ENCODE results near the gene RNF114. TPM values are rescaled to one million over a fixed set of nuclear protein-coding genes. Genes with fewer than 3 reads are reported as not detected.

Gene RNF114
- total RNA-seq, 2 experiments from 2014 or later = 55.8 to 59.5 TPM

DNA sequence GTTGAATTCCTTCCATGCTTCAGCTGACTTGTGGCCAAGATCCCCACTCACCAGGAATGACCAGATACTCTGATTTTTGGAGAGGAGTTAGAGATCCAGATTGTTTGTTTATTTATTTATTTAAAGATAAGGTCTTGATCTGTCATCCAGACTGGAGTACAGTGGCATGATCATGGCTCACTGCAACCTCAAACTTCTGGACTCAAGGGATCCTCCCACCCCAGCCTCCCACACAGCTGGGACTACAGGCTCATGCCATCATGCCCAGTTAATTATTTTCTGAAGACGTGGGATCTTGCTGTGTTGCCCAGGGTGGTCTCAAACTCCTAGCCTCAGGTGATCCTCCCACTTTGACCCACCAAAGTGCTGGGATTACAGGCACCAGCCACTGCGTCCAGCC is 16.7 kb upstream of the RNF114 start:
- CTCF ChIA-PET = interaction anchor here (0.9 kb wide), 1 partner anchor 307 kb away, joined by 3 read pairs; no protein-coding TSS in a partner anchor
- POLR2A ChIA-PET = no interaction called here
- no peak overlapping the region for H3K4me3 Mint-ChIP-seq
- no peaks in the 10 kb centered on the region for H3K36me3 Mint-ChIP-seq (ENCODE audit: low read depth)
- no peak overlapping the region for H3K27ac Mint-ChIP-seq
- peaks cover 17% of the 10 kb centered on the region for H3K4me1 Mint-ChIP-seq
- H3K9me3 Mint-ChIP-seq = no peaks in the 10 kb centered on the region
- no peaks in the 10 kb centered on the region for H3K27me3 Mint-ChIP-seq
- DNase-seq = no peak

DNA sequence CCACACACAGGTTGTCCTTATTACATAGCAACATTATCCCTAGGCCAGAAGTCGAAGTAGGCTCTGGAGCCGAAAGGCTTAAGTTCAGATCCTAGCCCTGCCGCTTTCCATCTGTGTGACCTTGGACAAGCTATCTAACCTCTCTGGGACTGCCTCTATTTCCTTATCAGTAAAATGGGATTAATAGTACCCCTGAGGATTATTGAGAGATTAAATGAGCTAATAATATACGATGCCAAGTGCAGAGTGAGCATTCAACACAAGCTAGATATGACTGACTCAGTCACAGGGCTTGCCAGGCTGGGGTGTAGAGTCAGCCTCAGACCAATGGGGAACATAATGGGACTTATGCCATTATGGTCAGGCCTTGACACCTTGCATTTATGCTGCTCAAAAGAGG is 11.9 kb upstream of the RNF114 start:
- no peaks in the 10 kb centered on the region for H3K9me3 Mint-ChIP-seq
- CTCF ChIA-PET = interaction anchor here (1.8 kb wide), 1 partner anchor 147 kb away, joined by 5 read pairs; no protein-coding TSS in a partner anchor

DNA sequence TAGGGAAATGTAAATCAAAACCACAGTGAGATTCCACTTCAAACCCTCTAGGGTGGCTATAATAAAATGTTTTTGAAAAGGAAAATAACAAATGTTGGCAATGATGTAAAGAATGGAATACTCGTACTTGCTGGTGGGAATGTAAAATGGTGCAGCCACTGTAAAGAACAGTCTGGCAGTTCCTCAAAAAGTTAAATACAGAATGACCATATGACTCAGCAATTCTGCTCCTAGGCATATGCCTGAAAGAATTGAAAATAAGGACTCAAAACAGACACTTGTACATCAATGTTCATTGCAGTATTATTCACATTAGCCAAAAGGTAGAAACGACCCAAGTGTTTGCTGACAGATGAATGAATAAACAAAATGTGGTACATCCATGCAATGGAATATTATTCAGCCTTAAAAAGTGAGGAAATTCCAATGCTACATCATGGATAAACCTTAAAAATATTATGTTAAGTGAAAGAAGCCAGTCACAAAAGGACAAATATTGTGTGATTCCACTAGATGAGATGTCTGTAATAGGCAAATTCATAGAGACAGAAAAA is 10.2 kb upstream of the RNF114 start:
- no peak for DNase-seq
- Mint-ChIP-seq H3K36me3 (ENCODE audit: low read depth) (no peaks in the 10 kb centered on the region), H3K9me3 (no peaks in the 10 kb centered on the region), H3K27me3 (peaks cover 3% of the 10 kb centered on the region), H3K27ac (no peak overlapping the region), H3K4me3 (no peak overlapping the region), H3K4me1 (peaks cover 9% of the 10 kb centered on the region)
- CTCF ChIA-PET = interaction anchor here (1.0 to 1.8 kb wide), 3 partner anchors 145 to 441 kb away, joined by 3 to 5 read pairs (median 5); no protein-coding TSS in a partner anchor
- POLR2A ChIA-PET = no interaction called here

More for the DNA sequence above, 11.9 kb upstream of the RNF114 start:
- DNase-seq = no peak
- no peak overlapping the region for H3K4me3 Mint-ChIP-seq
- POLR2A ChIA-PET = no interaction called here
- H3K27me3 Mint-ChIP-seq = peaks cover 3% of the 10 kb centered on the region
- H3K36me3 Mint-ChIP-seq (ENCODE audit: low read depth) = no peaks in the 10 kb centered on the region
- peaks cover 9% of the 10 kb centered on the region for H3K4me1 Mint-ChIP-seq
- H3K27ac Mint-ChIP-seq = no peak overlapping the region

DNA sequence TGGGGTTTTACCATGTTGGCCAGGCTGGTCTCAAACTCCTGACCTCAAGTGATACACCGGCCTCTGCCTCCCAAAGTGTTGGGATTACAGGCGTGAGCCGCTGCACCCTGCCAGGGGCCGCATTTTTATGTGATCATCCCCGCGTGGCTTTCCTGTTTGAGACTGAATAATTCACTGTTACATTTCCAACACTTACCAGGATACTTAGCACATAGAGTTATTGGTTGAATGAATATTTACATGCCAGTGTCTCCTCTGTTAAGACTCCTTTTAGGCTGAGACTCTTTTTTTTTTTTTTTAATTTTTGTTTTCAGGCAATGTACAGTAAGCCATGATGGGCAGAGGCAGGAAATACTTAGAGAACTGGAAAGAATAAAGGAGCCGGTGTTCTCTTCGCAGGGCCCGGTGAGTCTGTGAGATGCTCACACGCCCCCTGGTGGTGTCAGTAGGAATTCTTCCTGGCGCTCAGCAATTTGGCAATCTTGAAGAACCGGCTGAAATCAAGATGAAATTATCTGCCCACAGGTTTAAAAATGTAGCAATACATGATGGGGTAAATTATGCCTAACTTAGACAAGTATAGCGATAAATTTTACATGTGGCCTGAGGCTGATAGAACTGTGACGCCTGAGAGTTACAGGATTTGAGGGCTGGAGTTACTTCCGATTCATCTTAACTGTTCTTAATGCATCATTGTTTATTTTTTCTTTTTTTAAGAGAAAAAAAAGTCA is 7.6 kb upstream of the RNF114 start:
- POLR2A ChIA-PET = no interaction called here
- H3K9me3 Mint-ChIP-seq = no peaks in the 10 kb centered on the region
- no peaks in the 10 kb centered on the region for H3K36me3 Mint-ChIP-seq (ENCODE audit: low read depth)
- DNase-seq = peak; percentile 85
- H3K27me3 Mint-ChIP-seq = peaks cover 3% of the 10 kb centered on the region
- H3K4me3 Mint-ChIP-seq = no peak overlapping the region
- peak overlapping the region; percentile 79 for H3K27ac Mint-ChIP-seq
- peaks cover 9% of the 10 kb centered on the region for H3K4me1 Mint-ChIP-seq
- CTCF ChIA-PET = no interaction called here

DNA sequence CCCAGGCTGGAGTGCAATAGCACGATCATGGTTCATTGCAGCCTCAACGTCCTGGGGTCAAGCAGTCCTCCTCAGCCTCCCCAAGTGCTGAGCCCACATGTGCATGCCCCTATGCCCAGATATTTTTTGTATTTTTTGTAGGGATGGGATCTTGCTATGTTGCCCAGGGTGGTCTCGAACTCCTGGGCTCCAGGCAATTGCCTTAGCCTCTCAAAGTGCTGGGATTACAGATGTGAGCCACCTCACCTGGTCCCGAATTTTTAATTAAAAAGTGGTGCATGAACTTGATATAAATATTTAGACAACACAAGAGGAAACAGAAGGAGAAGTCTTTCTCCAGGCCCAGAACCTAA is 7.1 kb upstream of the RNF114 start:
- peaks cover 3% of the 10 kb centered on the region for H3K27me3 Mint-ChIP-seq
- H3K36me3 Mint-ChIP-seq (ENCODE audit: low read depth) = no peaks in the 10 kb centered on the region
- H3K4me3 Mint-ChIP-seq = no peak overlapping the region
- H3K27ac Mint-ChIP-seq = no peak overlapping the region
- no peaks in the 10 kb centered on the region for H3K9me3 Mint-ChIP-seq
- no peak for DNase-seq
- POLR2A ChIA-PET = no interaction called here
- H3K4me1 Mint-ChIP-seq = peaks cover 14% of the 10 kb centered on the region
- CTCF ChIA-PET = interaction anchor here (1.5 kb wide), 1 partner anchor 16 kb away, joined by 4 read pairs; no protein-coding TSS in a partner anchor

DNA sequence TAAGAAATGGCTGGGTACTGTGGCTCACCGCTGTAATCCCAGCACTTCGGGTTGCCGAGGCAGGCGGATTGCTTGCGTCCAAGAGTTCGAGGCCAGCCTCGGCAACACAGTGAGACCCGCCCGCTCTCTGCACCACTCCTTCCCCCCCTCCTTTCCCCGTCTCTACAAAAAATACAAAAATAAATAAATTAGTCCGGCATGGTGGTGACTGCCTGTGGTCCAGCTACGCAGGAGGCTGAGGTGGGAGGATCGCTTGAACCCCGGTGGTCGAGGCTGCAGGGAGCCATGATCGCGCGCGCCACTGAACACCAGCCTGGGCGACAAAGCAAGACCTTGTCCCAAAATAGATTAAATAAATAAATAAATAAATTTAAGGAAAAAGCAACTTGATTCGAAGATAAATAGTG is 448 bp upstream of the RNF114 start:
- H3K4me3 Mint-ChIP-seq = peak overlapping the region; percentile 95
- no peak for DNase-seq
- H3K9me3 Mint-ChIP-seq = no peaks in the 10 kb centered on the region
- H3K27me3 Mint-ChIP-seq = no peaks in the 10 kb centered on the region
- peaks cover 46% of the 10 kb centered on the region for H3K4me1 Mint-ChIP-seq
- H3K36me3 Mint-ChIP-seq (ENCODE audit: low read depth) = peaks cover 19% of the 10 kb centered on the region
- POLR2A ChIA-PET = interaction anchor here (0.6 kb wide), 3 partner anchors 84 to 180 kb away, joined by 3 read pairs; no protein-coding TSS in a partner anchor
- H3K27ac Mint-ChIP-seq = peak overlapping the region; percentile 81
- CTCF ChIA-PET = interaction anchor here (0.7 to 2.4 kb wide), 5 partner anchors 17 to 984 kb away, joined by 3 to 7 read pairs (median 4); no protein-coding TSS in a partner anchor

DNA sequence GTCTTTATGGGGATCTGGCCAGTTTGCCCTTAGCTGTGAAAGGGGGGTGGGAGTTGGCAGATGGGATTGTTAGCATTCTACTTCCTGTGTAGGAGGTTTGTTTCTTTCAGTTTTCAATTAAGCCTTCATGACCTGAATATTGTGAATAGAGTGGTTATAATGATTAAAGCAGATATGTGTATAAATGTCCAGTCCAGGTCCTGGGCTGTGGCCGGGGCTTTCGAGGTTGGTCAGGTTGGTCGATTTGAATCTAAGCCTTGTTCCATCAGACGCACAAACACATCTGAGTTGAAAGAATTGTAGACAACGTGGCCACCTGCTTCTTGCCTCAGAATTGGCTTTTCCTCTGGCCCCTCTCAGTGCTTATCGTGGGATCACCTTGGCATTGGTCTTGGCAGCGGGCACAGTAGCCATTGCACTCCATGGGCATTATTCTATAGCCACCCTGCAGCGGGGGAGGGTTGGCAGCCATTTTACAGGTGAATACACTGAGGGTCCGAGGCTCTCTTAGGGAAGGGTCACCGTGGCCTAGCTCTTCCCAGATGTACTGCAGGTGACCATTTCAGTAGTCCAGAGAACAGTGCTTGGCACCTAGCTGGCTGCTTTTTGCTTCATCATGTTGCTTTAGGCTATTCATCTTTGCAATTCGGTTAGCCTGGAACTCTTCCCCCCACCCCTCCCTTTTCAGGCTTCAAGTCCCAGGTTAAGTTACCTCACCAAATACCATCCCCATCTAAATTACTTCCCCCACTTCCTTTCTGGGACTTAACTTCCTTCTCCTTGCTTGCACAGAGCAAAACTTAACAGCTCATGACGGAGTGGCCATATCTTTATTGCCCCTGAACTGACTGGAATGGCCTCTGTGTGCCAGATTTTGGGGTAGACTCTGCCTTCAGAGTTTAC is 1.1 kb downstream of the RNF114 start:
- no peaks in the 10 kb centered on the region for H3K9me3 Mint-ChIP-seq
- ChIA-PET CTCF (interaction anchor here (0.6 to 2.4 kb wide), 5 partner anchors 15 to 333 kb away, joined by 3 to 7 read pairs (median 5); no protein-coding TSS in a partner anchor), POLR2A (no interaction called here)
- no peaks in the 10 kb centered on the region for H3K27me3 Mint-ChIP-seq
- peak overlapping the region; percentile 94 for H3K27ac Mint-ChIP-seq
- peaks cover 53% of the 10 kb centered on the region for H3K4me1 Mint-ChIP-seq
- H3K36me3 Mint-ChIP-seq (ENCODE audit: low read depth) = peaks cover 26% of the 10 kb centered on the region
- DNase-seq = no peak
- peak overlapping the region; percentile 95 for H3K4me3 Mint-ChIP-seq

DNA sequence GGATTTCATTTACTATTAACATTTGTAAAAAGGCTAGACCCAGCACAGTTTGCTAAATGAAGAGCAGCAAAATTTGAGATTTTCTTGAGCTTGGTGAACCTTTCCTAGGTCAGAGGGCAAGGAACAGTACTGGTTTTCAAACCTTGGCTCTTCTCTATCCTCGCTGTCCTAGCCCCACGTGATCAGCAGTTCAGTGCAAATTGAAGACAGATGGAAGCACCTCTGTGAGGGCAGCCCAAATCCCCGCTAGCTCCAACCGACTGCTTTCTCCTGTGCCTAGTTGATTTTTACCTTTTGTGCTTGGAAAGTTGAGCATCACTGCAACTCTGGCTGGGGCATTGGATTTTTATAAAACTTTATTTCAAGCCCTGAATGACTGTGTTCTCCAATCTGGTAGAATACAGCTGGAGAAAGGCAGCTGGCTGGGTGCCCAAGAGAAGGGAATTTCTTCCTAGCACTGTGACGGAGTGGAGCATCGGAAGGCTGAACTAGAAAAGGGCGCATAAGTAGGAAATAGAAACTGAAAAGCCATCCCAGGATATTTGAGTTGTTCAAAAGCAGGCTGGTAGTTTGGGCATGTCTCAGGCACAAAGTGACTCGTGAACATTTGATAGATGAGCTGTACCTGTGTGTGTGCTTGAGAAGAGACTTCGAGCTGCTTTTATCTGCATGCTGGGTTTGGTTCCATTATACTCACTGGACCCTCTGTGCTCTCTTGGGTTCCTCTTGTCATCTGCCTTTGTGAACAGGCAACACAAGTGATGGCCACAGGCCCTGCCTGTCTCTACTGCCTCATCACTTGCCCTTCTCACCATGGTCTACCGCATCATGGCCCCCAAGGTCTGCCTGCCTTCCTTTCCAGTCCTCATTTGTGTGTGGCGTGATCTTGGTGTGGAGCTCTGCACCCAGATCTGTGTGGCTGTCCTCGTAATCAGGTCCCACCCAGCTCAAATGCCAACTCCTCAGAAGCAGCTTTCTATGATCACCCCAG is 2.3 kb downstream of the RNF114 start:
- H3K27ac Mint-ChIP-seq = no peak overlapping the region
- H3K27me3 Mint-ChIP-seq = no peaks in the 10 kb centered on the region
- peaks cover 31% of the 10 kb centered on the region for H3K36me3 Mint-ChIP-seq (ENCODE audit: low read depth)
- H3K4me1 Mint-ChIP-seq = peaks cover 53% of the 10 kb centered on the region
- DNase-seq = no peak
- CTCF ChIA-PET = interaction anchor here (0.8 to 1.5 kb wide), 2 partner anchors 41 to 133 kb away, joined by 3 to 6 read pairs; no protein-coding TSS in a partner anchor
- H3K9me3 Mint-ChIP-seq = no peaks in the 10 kb centered on the region
- POLR2A ChIA-PET = no interaction called here
- peak overlapping the region; percentile 95 for H3K4me3 Mint-ChIP-seq

DNA sequence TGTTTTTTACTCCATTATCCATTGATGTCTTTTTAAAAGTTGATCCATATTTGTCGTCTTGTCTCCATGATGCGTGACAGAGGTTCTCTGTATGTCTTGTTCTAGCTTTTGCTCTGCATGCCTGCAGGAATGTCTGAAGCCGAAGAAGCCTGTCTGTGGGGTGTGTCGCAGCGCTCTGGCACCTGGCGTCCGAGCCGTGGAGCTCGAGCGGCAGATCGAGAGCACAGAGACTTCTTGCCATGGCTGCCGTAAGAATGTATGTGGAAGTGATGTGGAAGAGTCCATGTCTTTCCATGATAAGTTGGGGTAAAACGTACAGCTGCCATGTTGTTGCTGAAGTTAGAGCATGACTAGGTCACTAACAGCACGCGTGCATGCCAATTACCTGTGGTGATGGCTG is 5.3 kb downstream of the RNF114 start:
- Mint-ChIP-seq H3K4me3 (no peak overlapping the region), H3K27ac (no peak overlapping the region), H3K36me3 (ENCODE audit: low read depth) (peaks cover 45% of the 10 kb centered on the region), H3K4me1 (peaks cover 37% of the 10 kb centered on the region), H3K27me3 (no peaks in the 10 kb centered on the region), H3K9me3 (no peaks in the 10 kb centered on the region)
- ChIA-PET POLR2A (no interaction called here), CTCF (interaction anchor here (1.0 kb wide), 1 partner anchor 28 kb away, joined by 3 read pairs; no protein-coding TSS in a partner anchor)
- DNase-seq = no peak

DNA sequence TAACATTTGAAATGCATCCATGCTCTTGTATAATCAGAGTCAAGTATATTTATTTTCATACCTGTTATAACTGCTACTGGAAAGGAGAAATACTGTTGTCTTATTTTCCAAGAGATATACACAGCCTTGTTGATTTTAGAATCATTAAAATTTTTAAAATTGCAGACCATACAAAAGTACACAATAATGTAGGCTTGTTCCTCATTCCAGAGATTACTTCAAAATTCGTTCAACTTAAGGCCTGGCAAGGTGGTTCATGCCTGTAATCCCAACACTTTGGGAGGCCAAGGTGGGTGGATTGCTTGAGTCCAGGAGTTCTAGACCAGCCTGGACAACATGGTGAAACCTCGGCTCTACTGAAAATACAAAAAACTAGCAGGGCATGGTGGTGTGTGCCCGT is 6.1 kb downstream of the RNF114 start:
- Mint-ChIP-seq H3K4me1 (peaks cover 36% of the 10 kb centered on the region), H3K36me3 (ENCODE audit: low read depth) (peaks cover 49% of the 10 kb centered on the region)
- POLR2A ChIA-PET = no interaction called here

DNA sequence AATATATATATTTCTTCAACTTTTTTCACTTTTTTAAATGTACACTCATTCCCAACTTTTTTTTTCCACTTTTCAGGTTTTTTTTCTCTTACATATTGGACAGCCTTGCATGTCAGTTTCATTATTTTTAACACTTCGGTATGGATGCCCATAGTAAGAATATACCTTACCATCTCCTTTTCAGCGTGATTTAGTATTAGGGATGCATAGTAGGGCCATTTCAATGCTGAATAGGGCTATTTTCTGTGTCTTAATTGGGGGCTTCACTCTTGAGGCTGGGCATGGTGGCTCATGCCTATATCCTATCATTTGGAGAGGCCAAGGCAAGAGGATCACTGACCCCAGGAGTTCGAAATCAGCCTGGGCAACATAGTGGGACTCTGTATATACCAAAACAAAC is 6.7 kb downstream of the RNF114 start:
- Mint-ChIP-seq H3K9me3 (no peaks in the 10 kb centered on the region), H3K27ac (no peak overlapping the region), H3K36me3 (ENCODE audit: low read depth) (peaks cover 53% of the 10 kb centered on the region), H3K4me1 (peaks cover 30% of the 10 kb centered on the region), H3K4me3 (no peak overlapping the region), H3K27me3 (no peaks in the 10 kb centered on the region)
- ChIA-PET CTCF (interaction anchor here (0.9 kb wide), 1 partner anchor 128 kb away, joined by 3 read pairs; no protein-coding TSS in a partner anchor), POLR2A (no interaction called here)
- no peak for DNase-seq

More for the DNA sequence above, 6.1 kb downstream of the RNF114 start:
- H3K27ac Mint-ChIP-seq = no peak overlapping the region
- no peak overlapping the region for H3K4me3 Mint-ChIP-seq
- CTCF ChIA-PET = no interaction called here
- H3K27me3 Mint-ChIP-seq = no peaks in the 10 kb centered on the region
- DNase-seq = no peak
- H3K9me3 Mint-ChIP-seq = no peaks in the 10 kb centered on the region

DNA sequence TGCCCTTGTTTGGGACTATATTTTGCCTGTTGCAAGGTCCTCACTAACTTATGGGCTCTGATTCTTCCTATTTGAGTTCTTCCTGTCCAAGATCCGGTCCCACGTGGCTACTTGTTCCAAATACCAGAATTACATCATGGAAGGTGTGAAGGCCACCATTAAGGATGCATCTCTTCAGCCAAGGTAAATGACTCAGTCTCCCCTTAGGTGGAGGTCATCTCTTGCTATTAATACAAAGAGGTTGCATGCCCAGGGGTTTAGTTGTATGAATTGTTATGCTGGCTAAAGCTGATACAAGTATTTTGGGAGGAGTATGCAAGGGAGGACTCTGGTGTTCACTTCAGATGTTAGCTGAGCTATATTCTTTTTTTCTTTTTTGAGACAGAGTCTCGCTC is 9.1 kb downstream of the RNF114 start:
- H3K9me3 Mint-ChIP-seq = no peaks in the 10 kb centered on the region
- ChIA-PET CTCF (interaction anchor here (0.6 to 0.9 kb wide), 3 partner anchors 132 to 402 kb away, joined by 3 to 4 read pairs (median 3); no protein-coding TSS in a partner anchor), POLR2A (no interaction called here)
- no peak overlapping the region for H3K4me3 Mint-ChIP-seq
- no peak overlapping the region for H3K27ac Mint-ChIP-seq
- H3K36me3 Mint-ChIP-seq (ENCODE audit: low read depth) = peaks cover 55% of the 10 kb centered on the region
- no peak for DNase-seq
- H3K4me1 Mint-ChIP-seq = peaks cover 15% of the 10 kb centered on the region
- no peaks in the 10 kb centered on the region for H3K27me3 Mint-ChIP-seq

All from activated CD4-positive, alpha-beta T cell treated with anti-CD3 and anti-CD28 coated beads, Interleukin-2, amount 10 ng/mL, durations not matched to agents 7 days and 5 days (primary cell).